Adrenal gland (tissue), 12 donors: ENCODE results near the gene LAMC2. TPM values are rescaled to one million over a fixed set of nuclear protein-coding genes. Genes with fewer than 3 reads are reported as not detected.

Experiments used
- DNase-seq, 7 donors: peaks; one replicate each; pipeline ENCODE4 v3.0.0-alpha.2; 2019 to 2020
- H3K27ac ChIP-seq, 5 donors: fragments of 200-600 bp; sonication (generic) in 4 of 5; 1 replicate in 3 of 5; 2 replicates in 2 of 5; pipeline versions ENCODE4 v1.5.1 to v1.8.0; 2016 to 2020; ENCODE audit warnings: mild to moderate bottlenecking in 1 of 5
- H3K27me3 ChIP-seq: fragments of 200-600 bp; 2 replicates; pipeline ENCODE4 v1.8.0; 2021
- H3K36me3 ChIP-seq, 2 donors: fragments of 200-600 bp; replicated peaks in 1 of 2; 1 replicate in 1 of 2; 2 replicates in 1 of 2; pipeline versions ENCODE4 v1.5.1 to v1.8.0; 2018 to 2022
- H3K4me1 ChIP-seq, 2 donors: fragments of 200-600 bp; replicated peaks in 1 of 2; 1 replicate in 1 of 2; 2 replicates in 1 of 2; pipeline versions ENCODE4 v1.5.1 to v1.8.0; 2018 to 2021
- H3K4me3 ChIP-seq, 4 donors: fragments of 200-600 bp; sonication (generic) in 3 of 4; one replicate each; pipeline ENCODE4 v1.5.1; 2016 to 2018
- H3K9me3 ChIP-seq, 3 donors: fragments of 200-600 bp; sonication (generic) in 1 of 3; replicated peaks in 1 of 3; 1 replicate in 2 of 3; 2 replicates in 1 of 3; pipeline versions ENCODE4 v1.5.1 to v1.8.0; 2016 to 2021
- CTCF ChIP-seq, 6 experiments: fragments of 450-650 bp in 4 of 6; fragments of 200-600 bp in 2 of 6; sonication (generic) in 1 of 6; IDR thresholded peaks; 1 replicate in 5 of 6; 2 replicates in 1 of 6; pipeline versions ENCODE4 v1.5.1 to v1.8.0; 2016 to 2021; ENCODE audit warnings: antibody characterized with exemption in 6 of 6, mild to moderate bottlenecking in 2 of 6, moderate library complexity in 1 of 6
- POLR2A ChIP-seq, 2 donors: fragments of 450-650 bp; IDR thresholded peaks; one replicate each; pipeline ENCODE4 v1.6.1; 2017; ENCODE audit warnings: antibody characterized with exemption in 2 of 2, mild to moderate bottlenecking in 2 of 2, moderate library complexity in 1 of 2
- WGBS, 4 donors: extraction: QIAGEN DNeasy Blood & Tissue Kit in 2 of 4; methylation state at CpG; one replicate each; pipeline versions ENCODE4 v1.1.5 to v1.1.7; 2013 to 2017; 5-methylcytosine and 5-hydroxymethylcytosine counted together
- intact Hi-C, 2 donors: fragments of 100-400 bp; cut with DNase I; formaldehyde crosslinking; loops; one replicate each; pipeline versions ENCODE4 v1.14.1 to v1.15.0; 2022 to 2023
- polyA plus RNA-seq, 3 donors: library from polyadenylated mRNA; stranded (reverse); fragments of 200-250 nt in 2 of 3; fragments of 350-450 nt in 1 of 3; fragmentation: Illumina TruSeq in 1 of 3; extraction: RNeasy Lipid Tissue Mini Kit (QIAGEN cat#74804) in 1 of 3; gene quantifications; one replicate each; pipeline ENCODE4 v1.2.3, GENCODE V29; 2013 to 2014
- total RNA-seq, 9 donors: library from RNA; depleted of rRNA in 4 of 9; stranded (reverse); fragments of >200 nt in 4 of 9; fragments of 120-200 nt in 1 of 9; fragmentation: NEBNext Ultra II Directional in 1 of 9; extraction: Animal tissue kit (Norgen Biotek cat#: 25700) in 1 of 9; gene quantifications; one replicate each; pipeline versions ENCODE4 v1.1.0 to v1.2.4, GENCODE V29; 2013 to 2023
- donor health status: healthy with polysubstance abuse.
- donor health status: Bipolar disorder and iron deficiency.
- donor health status: DM: yes; HTN: yes; CAD: no.
- donor health status: DM: no; HTN: no; CAD: no.
- donor health status: DM: no; HTN: no; CAD: no.
- donor health status: DM: yes; HTN: yes; CAD: no.

LAMC2 gene
- total and polyA plus RNA-seq, 12 donors: 0.04 to 1.4 (median 0.16) TPM; not detected in 1

- WGBS, 4 donors: 85 to 95% (median 92%) methylated on average over 9 of the region's 9 CpGs
- TF ChIP-seq CTCF (IDR thresholded peaks at IDR 0.05): no peak
- TF ChIP-seq POLR2A (IDR thresholded peaks at IDR 0.05): no peak
- intact Hi-C loops: no loop called here
- H3K9me3 ChIP-seq: no peaks in the 10 kb centered on the region
- no peak overlapping the region for H3K27ac ChIP-seq
- H3K4me1 ChIP-seq: no peaks in the 10 kb centered on the region
- H3K4me3 ChIP-seq: no peak overlapping the region
- no peak for DNase-seq
- H3K36me3 ChIP-seq: no peaks in the 10 kb centered on the region
- no peaks in the 10 kb centered on the region for H3K27me3 ChIP-seq
These were observed 107.2 kb downstream of the LAMC2 start for GRCh38 chr1:183293241-183293640.

GRCh38 chr1:183293876-183294275, 107.8 kb downstream of the LAMC2 start:
- WGBS, 4 donors: 87 to 96% (median 90%) methylated on average over 1 of the region's 1 CpG

More at GRCh38 chr1:183293876-183294275, 107.8 kb downstream of the LAMC2 start:
- H3K4me3 ChIP-seq: no peak overlapping the region
- no peaks in the 10 kb centered on the region for H3K27me3 ChIP-seq
- intact Hi-C loops: no loop called here
- H3K27ac ChIP-seq: no peak overlapping the region
- H3K4me1 ChIP-seq: no peaks in the 10 kb centered on the region
- no peaks in the 10 kb centered on the region for H3K36me3 ChIP-seq
- TF ChIP-seq CTCF (IDR thresholded peaks at IDR 0.05) (no peak), POLR2A (IDR thresholded peaks at IDR 0.05) (no peak)
- no peaks in the 10 kb centered on the region for H3K9me3 ChIP-seq
- no peak for DNase-seq

Other genes starting within 250 kb of the LAMC2 start
- gene SHCBP1L, start 233.1 kb upstream of the LAMC2 start, total RNA-seq: under 1 TPM in 1 of 9 donors, not detected in 8; 0.06 TPM
- gene SHCBP1L, start 233.1 kb upstream of the LAMC2 start, polyA plus RNA-seq: not detected
- 100 to 1,000 TPM in 2 of 9 donors, 10 to 100 TPM in 7; 65.3 to 110 (median 82.2) TPM for gene LAMC1, start 162.8 kb upstream of the LAMC2 start, total RNA-seq
- 10 to 100 TPM; 12.3 to 49.8 (median 17.5) TPM for gene LAMC1, start 162.8 kb upstream of the LAMC2 start, polyA plus RNA-seq
- 1 to 10 TPM in 6 of 9 donors, under 1 TPM in 3; 0.35 to 6.0 (median 1.8) TPM for gene NMNAT2, start 232.1 kb downstream of the LAMC2 start, total RNA-seq
- gene NMNAT2, start 232.1 kb downstream of the LAMC2 start, polyA plus RNA-seq: 1 to 10 TPM in 2 of 3 donors, under 1 TPM in 1; 0.51 to 6.1 (median 4.2) TPM